Muscle layer of duodenum (tissue), 2 donors: ENCODE measurements around the gene KATNAL2.
A peak's percentile ranks its signal among the peaks of the same experiment; 100 is the strongest.

Source experiments
- H3K27ac ChIP-seq: one replicate; pipeline ENCODE4 v1.7.0; 2013; ENCODE audit warnings: mild to moderate bottlenecking, low read length
- H3K27me3 ChIP-seq: one replicate; pipeline ENCODE4 v1.7.0; 2013; ENCODE audit warnings: low read depth, mild to moderate bottlenecking, control low read depth, low read length
- H3K36me3 ChIP-seq, 2 donors: one replicate each; pipeline ENCODE4 v1.7.0; 2013; ENCODE audit warnings: low read length in 2 of 2, control low read depth in 1 of 2, mild to moderate bottlenecking in 1 of 2; ENCODE audit not compliant: insufficient read depth in 2 of 2, control insufficient read depth in 1 of 2
- H3K4me1 ChIP-seq, 2 donors: one replicate each; pipeline ENCODE4 v1.7.0; 2013; ENCODE audit warnings: low read length in 2 of 2, mild to moderate bottlenecking in 2 of 2, control low read depth in 1 of 2, moderate library complexity in 1 of 2; ENCODE audit not compliant: insufficient read depth in 2 of 2, control insufficient read depth in 1 of 2
- H3K4me3 ChIP-seq, 2 donors: one replicate each; pipeline ENCODE4 v1.7.0; 2013; ENCODE audit warnings: low read length in 2 of 2, low read depth in 1 of 2, mild to moderate bottlenecking in 1 of 2
- H3K9me3 ChIP-seq, 2 donors: one replicate each; pipeline ENCODE4 v1.7.0; 2013; ENCODE audit warnings: low read length in 2 of 2, control low read depth in 1 of 2, mild to moderate bottlenecking in 1 of 2; ENCODE audit not compliant: control insufficient read depth in 1 of 2
- donor health status: healthy.

The KATNAL2 gene, protein sequence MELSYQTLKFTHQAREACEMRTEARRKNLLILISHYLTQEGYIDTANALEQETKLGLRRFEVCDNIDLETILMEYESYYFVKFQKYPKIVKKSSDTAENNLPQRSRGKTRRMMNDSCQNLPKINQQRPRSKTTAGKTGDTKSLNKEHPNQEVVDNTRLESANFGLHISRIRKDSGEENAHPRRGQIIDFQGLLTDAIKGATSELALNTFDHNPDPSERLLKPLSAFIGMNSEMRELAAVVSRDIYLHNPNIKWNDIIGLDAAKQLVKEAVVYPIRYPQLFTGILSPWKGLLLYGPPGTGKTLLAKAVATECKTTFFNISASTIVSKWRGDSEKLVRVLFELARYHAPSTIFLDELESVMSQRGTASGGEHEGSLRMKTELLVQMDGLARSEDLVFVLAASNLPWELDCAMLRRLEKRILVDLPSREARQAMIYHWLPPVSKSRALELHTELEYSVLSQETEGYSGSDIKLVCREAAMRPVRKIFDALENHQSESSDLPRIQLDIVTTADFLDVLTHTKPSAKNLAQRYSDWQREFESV

GRCh38 chr18:46917108-46917802 lies at the start of gene KATNAL2, which contains the start of gene PIAS2:
KATNAL2 (plus strand) TSS chr18:46917602; CDS start chr18:46946873, 29,271 bp downstream.
PIAS2 (minus strand) TSS chr18:46917507; CDS start chr18:46917345, 162 bp downstream.
- peaks cover 0 to 20% of the 10 kb centered on the region in 2 donors for H3K4me1 ChIP-seq

DNA sequence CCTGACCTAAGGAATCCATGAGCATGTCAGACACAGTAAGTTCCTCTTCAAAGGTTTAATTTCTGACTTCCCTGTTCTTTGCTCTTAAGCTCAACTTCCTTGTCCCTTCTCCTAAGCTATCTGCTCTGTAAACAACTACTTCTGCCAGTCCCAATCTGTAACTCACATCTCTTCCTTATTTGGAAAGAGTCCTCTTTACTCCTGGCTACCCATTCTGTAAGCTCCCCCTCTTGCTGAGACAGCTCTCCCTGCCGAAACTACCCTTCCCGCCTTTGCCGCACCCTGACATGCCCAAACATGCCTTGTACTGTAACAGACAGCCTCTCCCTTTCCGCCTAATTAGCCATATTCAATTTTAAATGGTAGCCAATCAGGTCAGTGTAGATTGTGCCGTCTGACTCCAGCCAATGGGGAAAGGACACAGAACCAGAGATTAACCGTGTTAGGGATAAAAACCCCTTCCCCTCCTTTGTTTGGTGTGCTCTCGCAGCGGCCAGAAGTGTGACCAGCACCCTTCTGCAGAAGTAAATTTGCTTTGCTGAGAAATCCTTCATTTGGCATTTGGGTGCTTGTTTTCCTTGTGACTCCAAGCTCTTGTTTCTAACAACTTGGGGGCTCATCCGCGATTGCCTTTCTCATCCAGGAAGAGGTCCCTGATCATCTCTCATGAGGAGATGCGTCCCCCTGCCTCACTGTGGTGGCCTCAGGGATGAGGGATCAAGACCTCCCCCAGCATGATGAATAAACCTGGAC lies 49.1 kb upstream of the KATNAL2 start:
- Histone ChIP-seq H3K27me3 (no peaks in the 10 kb centered on the region), H3K36me3 (peaks cover 0 to 9% of the 10 kb centered on the region in 2 donors), H3K4me1 (no peaks in the 10 kb centered on the region), H3K27ac (no peak overlapping the region), H3K4me3 (peak overlapping the region in 1 of 2 donors; percentile 14), H3K9me3 (peaks cover 8 to 17% of the 10 kb centered on the region in 2 donors)

More at GRCh38 chr18:46917108-46917802, at the start of gene KATNAL2, which contains the start of gene PIAS2:
- Histone ChIP-seq H3K36me3 (no peaks in the 10 kb centered on the region), H3K27ac (peak within 1 kb of the TSS; percentile 76), H3K9me3 (no peaks in the 10 kb centered on the region), H3K4me3 (peak within 1 kb of the TSS; percentile 72 to 94), H3K27me3 (no peaks in the 10 kb centered on the region)

GRCh38 chr18:46877329-46877987 lies 39.9 kb upstream of the KATNAL2 start:
- Histone ChIP-seq H3K4me1 (no peaks in the 10 kb centered on the region), H3K4me3 (peak overlapping the region in 1 of 2 donors; percentile 11), H3K27me3 (no peaks in the 10 kb centered on the region), H3K27ac (no peak overlapping the region), H3K9me3 (peaks cover 0 to 13% of the 10 kb centered on the region in 2 donors), H3K36me3 (peaks cover 0 to 4% of the 10 kb centered on the region in 2 donors)

- H3K27ac ChIP-seq, result no peak overlapping the region
- H3K36me3 ChIP-seq, result peaks cover 0 to 7% of the 10 kb centered on the region in 2 donors
- H3K27me3 ChIP-seq, result no peaks in the 10 kb centered on the region
Observed at GRCh38 chr18:46883180-46883579, 34.2 kb upstream of the KATNAL2 start.

DNA sequence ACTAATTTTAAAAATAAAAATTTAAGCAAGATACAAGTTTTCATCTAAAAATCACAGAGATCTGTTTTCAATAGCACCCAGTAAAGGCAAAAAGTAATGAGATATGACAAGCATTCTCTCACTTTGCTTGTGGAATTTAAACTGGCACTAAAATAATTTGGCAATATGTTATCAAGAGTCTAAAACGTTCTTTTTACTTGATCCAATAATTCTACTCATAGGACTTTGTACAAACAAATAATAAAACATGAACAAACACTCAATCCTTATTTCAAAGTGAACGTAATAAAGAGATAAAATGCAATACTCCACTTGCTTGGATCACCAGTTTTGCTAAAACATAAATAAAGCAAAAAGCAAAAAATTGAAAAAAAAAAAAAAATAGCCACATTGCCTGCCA lies 30.5 kb upstream of the KATNAL2 start:
- H3K9me3 ChIP-seq, result peaks cover 12 to 13% of the 10 kb centered on the region in 2 donors
- no peak overlapping the region for H3K4me3 ChIP-seq
- H3K27me3 ChIP-seq, result no peaks in the 10 kb centered on the region
- peaks cover 7 to 27% of the 10 kb centered on the region in 2 donors for H3K36me3 ChIP-seq
- no peak overlapping the region for H3K27ac ChIP-seq
- peaks cover 0 to 4% of the 10 kb centered on the region in 2 donors for H3K4me1 ChIP-seq

More at GRCh38 chr18:46883180-46883579, 34.2 kb upstream of the KATNAL2 start:
- Histone ChIP-seq H3K4me1 (no peaks in the 10 kb centered on the region), H3K9me3 (peaks cover 1 to 2% of the 10 kb centered on the region in 2 donors), H3K4me3 (no peak overlapping the region)

- Histone ChIP-seq H3K4me3 (peak overlapping the region in 1 of 2 donors; percentile 25), H3K27me3 (no peaks in the 10 kb centered on the region), H3K36me3 (peaks cover 7 to 27% of the 10 kb centered on the region in 2 donors), H3K9me3 (peaks cover 12 to 13% of the 10 kb centered on the region in 2 donors), H3K27ac (no peak overlapping the region), H3K4me1 (peaks cover 0 to 4% of the 10 kb centered on the region in 2 donors)
Observed at GRCh38 chr18:46888965-46889364, 28.4 kb upstream of the KATNAL2 start.

DNA sequence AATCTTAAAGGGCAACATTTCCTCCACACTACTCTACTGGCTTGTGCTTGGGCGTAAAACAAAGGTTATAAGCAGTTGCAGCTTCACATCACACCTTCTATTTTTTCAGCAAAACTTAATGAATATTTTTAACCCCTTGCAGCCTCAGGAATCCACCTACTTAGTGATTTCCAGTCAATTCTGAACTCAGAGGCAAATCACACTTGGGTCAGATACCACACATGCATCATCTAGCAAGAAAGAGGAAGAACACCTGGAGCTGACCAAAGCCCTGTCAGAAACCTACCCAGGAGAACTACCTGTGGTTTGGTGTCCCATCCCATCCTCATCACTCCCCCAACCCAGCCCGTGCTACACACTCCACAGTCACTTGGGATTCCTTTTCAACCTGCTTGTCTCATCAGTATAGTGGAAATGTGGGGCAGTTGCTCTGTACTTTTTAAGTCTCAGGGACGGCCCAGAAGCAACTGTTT lies 25.6 kb upstream of the KATNAL2 start:
- Histone ChIP-seq H3K36me3 (peaks cover 7 to 27% of the 10 kb centered on the region in 2 donors), H3K4me3 (no peak overlapping the region), H3K27me3 (no peaks in the 10 kb centered on the region), H3K4me1 (peaks cover 0 to 4% of the 10 kb centered on the region in 2 donors), H3K9me3 (peaks cover 12 to 13% of the 10 kb centered on the region in 2 donors), H3K27ac (no peak overlapping the region)

GRCh38 chr18:46892842-46893241 lies 24.6 kb upstream of the KATNAL2 start:
- Histone ChIP-seq H3K4me1 (peaks cover 0 to 4% of the 10 kb centered on the region in 2 donors), H3K27me3 (no peaks in the 10 kb centered on the region), H3K27ac (no peak overlapping the region), H3K9me3 (peaks cover 10 to 13% of the 10 kb centered on the region in 2 donors), H3K4me3 (no peak overlapping the region), H3K36me3 (peaks cover 7 to 27% of the 10 kb centered on the region in 2 donors)

GRCh38 chr18:46893360-46893759 lies 24.0 kb upstream of the KATNAL2 start:
- no peak overlapping the region for H3K27ac ChIP-seq
- peaks cover 5 to 23% of the 10 kb centered on the region in 2 donors for H3K36me3 ChIP-seq
- H3K27me3 ChIP-seq, result no peaks in the 10 kb centered on the region
- no peak overlapping the region for H3K4me3 ChIP-seq
- peaks cover 0 to 4% of the 10 kb centered on the region in 2 donors for H3K4me1 ChIP-seq
- peaks cover 8 to 12% of the 10 kb centered on the region in 2 donors for H3K9me3 ChIP-seq

DNA sequence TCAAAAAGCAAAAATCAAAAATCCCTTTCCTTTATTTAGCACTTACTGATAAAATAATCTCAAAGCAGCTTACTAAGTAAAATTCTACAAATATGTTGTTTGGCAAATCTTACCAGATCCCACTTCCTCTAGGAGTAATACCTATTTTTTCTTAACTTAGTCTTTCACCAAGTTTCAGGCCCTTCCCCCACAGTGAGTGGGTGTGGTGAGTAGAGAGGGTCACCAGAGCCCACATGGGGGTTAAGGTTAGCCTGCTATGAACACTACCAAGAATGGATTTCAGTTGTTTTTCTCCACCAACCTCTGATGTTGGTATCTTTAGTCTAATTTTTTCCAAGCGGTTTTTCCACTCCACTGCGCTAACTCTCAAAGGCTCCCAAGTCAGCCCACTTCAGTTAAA lies 23.3 kb upstream of the KATNAL2 start:
- H3K27me3 ChIP-seq, result no peaks in the 10 kb centered on the region
- peaks cover under 1 to 6% of the 10 kb centered on the region in 2 donors for H3K9me3 ChIP-seq
- H3K4me3 ChIP-seq, result no peak overlapping the region
- H3K36me3 ChIP-seq, result peaks cover 0 to 15% of the 10 kb centered on the region in 2 donors
- H3K4me1 ChIP-seq, result peaks cover 0 to 4% of the 10 kb centered on the region in 2 donors
- no peak overlapping the region for H3K27ac ChIP-seq
